Lower lobe of right lung (tissue), 2 donors: Measurements from ENCODE around the gene ISG20L2. TPM values are rescaled to one million over a fixed set of nuclear protein-coding genes. Genes with fewer than 3 reads are reported as not detected.

Experiments used
- ATAC-seq, 2 donors: fragments of 200-7000 bp; cut with Tn5 transposase; one replicate each; pipeline ENCODE4 v1.9.1; 2020 to 2022; ENCODE audit warnings: mild to moderate bottlenecking in 2 of 2, moderate library complexity in 2 of 2
- DNase-seq: peaks from one replicate; pipeline ENCODE4 v3.0.0-alpha.2; 2020
- H3K27ac ChIP-seq: fragments of 200-600 bp; one replicate; pipeline ENCODE4 v1.8.0; 2022
- H3K27me3 ChIP-seq: fragments of 200-600 bp; one replicate; pipeline ENCODE4 v1.8.0; 2022; ENCODE audit warnings: low read depth
- H3K36me3 ChIP-seq: fragments of 200-600 bp; one replicate; pipeline ENCODE4 v1.8.0; 2022; ENCODE audit warnings: mild to moderate bottlenecking
- H3K4me1 ChIP-seq: fragments of 200-600 bp; one replicate; pipeline ENCODE4 v1.8.0; 2022
- H3K4me3 ChIP-seq: fragments of 200-600 bp; one replicate; pipeline ENCODE4 v1.8.0; 2022; ENCODE audit warnings: mild to moderate bottlenecking
- H3K9me3 ChIP-seq: fragments of 200-600 bp; one replicate; pipeline ENCODE4 v1.8.0; 2022
- intact Hi-C: fragments of 100-400 bp; cut with DNase I; formaldehyde crosslinking; loops from one replicate; pipeline ENCODE4 v1.11.0; 2022
- total RNA-seq: library from RNA; stranded (reverse); fragmentation: NEBNext Ultra II Directional; extraction: Animal tissue kit (Norgen Biotek cat#: 25700); gene quantifications from one replicate; pipeline ENCODE4 v1.2.1, GENCODE V29; 2021
- TF ChIP-seq, protein P1 (sequence below): fragments of 200-600 bp; IDR thresholded peaks from one replicate; pipeline ENCODE4 v1.8.0; 2022; ENCODE audit warnings: antibody characterized with exemption, mild to moderate bottlenecking
- donor health status: DM: no; HTN: yes; CAD: no; lungs with severe emphysema.

Gene ISG20L2
- total RNA-seq, 1 donor from 2014 or later = 22.6 TPM

DNA sequence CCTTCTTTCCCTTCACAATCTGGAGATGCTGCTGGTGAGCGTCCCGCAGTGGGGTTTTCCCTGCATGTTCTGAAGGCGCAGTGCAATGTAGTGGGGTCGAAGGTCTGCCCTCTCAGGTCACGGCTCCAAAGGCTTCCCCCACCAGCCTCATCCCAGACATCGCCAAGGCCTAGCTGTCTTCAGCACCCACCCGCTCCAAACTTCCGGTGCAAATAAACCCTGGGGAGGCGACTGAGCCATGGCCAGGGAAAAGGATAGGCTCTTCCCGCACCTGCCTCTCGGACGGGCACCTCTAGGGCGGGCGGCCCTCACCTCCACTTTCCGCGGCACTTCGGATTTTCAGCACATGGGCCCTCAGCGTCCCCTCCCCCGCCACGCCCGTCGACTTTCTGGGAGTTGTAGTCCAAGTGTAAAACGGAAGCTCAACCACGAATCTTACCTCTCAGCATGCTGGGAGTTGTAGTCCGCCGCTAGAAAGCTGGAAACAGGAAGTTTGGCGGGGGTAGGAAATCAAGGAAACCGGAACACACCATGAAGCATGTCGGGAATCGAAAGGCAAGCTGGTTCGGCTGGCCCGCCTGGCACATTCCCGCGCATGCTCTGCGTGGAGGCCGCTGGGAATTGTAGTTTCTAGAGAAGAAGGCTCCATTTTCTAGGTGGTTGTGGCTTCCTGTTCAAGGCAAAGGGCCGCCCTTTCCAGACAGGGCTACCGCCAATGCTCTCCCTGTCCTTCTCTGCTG is 12.3 kb upstream of the ISG20L2 start, which contains the start of gene MRPL24:
Gene MRPL24 (minus strand): TSS at position 348 of the 740 bp plus-strand sequence. CDS start 2,384 bp downstream, outside the sequence.
- TF ChIP-seq, protein P1, sequence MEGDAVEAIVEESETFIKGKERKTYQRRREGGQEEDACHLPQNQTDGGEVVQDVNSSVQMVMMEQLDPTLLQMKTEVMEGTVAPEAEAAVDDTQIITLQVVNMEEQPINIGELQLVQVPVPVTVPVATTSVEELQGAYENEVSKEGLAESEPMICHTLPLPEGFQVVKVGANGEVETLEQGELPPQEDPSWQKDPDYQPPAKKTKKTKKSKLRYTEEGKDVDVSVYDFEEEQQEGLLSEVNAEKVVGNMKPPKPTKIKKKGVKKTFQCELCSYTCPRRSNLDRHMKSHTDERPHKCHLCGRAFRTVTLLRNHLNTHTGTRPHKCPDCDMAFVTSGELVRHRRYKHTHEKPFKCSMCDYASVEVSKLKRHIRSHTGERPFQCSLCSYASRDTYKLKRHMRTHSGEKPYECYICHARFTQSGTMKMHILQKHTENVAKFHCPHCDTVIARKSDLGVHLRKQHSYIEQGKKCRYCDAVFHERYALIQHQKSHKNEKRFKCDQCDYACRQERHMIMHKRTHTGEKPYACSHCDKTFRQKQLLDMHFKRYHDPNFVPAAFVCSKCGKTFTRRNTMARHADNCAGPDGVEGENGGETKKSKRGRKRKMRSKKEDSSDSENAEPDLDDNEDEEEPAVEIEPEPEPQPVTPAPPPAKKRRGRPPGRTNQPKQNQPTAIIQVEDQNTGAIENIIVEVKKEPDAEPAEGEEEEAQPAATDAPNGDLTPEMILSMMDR = no peak
- Histone ChIP-seq H3K4me3 (peak within 1 kb of the TSS; percentile 87), H3K27me3 (no peaks in the 10 kb centered on the region), H3K9me3 (no peaks in the 10 kb centered on the region), H3K4me1 (peaks cover 34% of the 10 kb centered on the region), H3K36me3 (peaks cover 57% of the 10 kb centered on the region), H3K27ac (peak within 1 kb of the TSS; percentile 89)
- intact Hi-C loops = no loop called here
- ATAC-seq = peak; percentile 95 to 97
- peak; percentile 97 for DNase-seq

DNA sequence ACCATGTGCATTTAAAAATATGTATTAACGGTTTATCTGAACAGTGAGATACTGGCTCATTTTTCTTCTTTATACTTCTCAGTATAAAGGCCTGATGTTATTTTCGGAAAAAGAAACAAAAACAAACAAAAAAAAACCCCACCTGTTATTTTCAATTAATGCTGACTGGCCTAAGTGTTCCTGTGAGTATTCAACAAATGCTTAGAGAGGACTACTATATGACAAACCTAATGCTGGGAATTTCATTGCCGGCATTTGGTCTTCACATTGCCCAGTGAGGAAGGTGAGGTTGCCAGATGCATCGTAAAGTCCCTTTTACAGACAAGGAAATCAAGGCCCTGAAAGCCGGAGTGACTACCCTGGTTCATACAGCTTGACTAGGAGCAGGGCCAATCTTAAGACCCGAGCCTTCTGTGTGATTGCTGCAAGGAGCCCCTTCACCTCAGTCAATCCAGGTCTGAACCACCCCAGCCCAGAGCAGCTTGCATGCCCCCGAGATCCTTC is 11.7 kb upstream of the ISG20L2 start:
- intact Hi-C loops = no loop called here
- Histone ChIP-seq H3K9me3 (no peaks in the 10 kb centered on the region), H3K36me3 (peaks cover 60% of the 10 kb centered on the region), H3K27me3 (no peaks in the 10 kb centered on the region), H3K27ac (peak overlapping the region; percentile 75), H3K4me1 (peaks cover 28% of the 10 kb centered on the region), H3K4me3 (peak overlapping the region; percentile 87)
- DNase-seq = no peak
- TF ChIP-seq, protein P1 = no peak
- peak in 1 of 2 donors; percentile 10 for ATAC-seq

DNA sequence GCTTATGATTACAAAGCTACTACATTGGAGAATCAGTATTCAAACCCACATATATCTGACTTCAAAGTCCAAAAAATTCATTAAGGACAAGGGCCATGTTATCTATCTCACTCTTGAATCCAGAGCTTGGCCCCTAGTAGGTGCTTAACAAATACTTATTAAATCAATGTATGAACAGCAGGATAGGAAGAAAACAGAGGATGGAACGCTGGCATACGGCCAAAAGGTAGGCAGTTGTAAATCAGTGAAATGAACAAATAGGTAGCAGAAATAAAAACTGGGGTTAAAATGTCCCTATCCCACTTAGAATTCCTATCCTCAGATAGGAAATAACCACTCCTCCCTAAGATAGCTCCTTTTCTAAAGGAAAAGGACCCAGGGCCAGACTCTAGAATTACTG is 10.3 kb upstream of the ISG20L2 start:
- Histone ChIP-seq H3K27ac (no peak overlapping the region), H3K4me1 (peaks cover 26% of the 10 kb centered on the region), H3K9me3 (no peaks in the 10 kb centered on the region), H3K36me3 (peaks cover 58% of the 10 kb centered on the region), H3K27me3 (no peaks in the 10 kb centered on the region), H3K4me3 (no peak overlapping the region)
- peak; percentile 6 for DNase-seq
- intact Hi-C loops = no loop called here
- no peak for ATAC-seq
- TF ChIP-seq, protein P1 = no peak

GRCh38 chr1:156738407-156738806 is 9.8 kb upstream of the ISG20L2 start:
- Histone ChIP-seq H3K27ac (no peak overlapping the region), H3K9me3 (no peaks in the 10 kb centered on the region), H3K4me3 (no peak overlapping the region), H3K36me3 (peaks cover 58% of the 10 kb centered on the region), H3K27me3 (no peaks in the 10 kb centered on the region), H3K4me1 (peaks cover 26% of the 10 kb centered on the region)
- intact Hi-C loops = no loop called here
- DNase-seq (peak; percentile 40), ATAC-seq (no peak)
- TF ChIP-seq, protein P1 = no peak

DNA sequence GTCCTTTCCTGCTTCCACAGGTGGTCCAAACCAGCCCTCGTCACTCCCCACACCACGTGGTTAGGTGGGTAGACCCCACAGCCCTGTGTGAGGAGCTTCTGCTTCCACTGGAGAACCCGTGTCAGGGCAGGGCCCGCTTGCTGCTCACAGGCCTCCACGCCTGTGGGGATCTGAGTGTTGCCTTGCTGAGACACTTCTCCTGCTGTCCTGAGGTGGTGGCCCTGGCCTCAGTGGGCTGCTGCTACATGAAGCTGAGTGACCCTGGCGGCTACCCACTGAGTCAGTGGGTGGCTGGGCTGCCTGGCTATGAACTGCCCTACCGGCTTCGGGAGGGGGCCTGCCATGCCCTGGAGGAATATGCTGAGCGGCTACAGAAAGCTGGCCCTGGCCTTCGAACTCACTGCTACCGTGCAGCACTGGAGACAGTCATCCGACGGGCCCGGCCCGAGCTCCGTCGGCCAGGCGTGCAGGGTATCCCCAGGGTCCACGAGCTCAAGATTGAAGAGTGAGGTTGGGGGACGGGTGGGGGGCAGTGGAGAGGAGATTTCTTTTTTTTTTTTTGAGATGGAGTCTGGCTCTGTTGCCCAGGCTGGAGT is 5.5 kb upstream of the ISG20L2 start:
- no peak overlapping the region for H3K27ac ChIP-seq
- no peak overlapping the region for H3K4me3 ChIP-seq
- peaks cover 59% of the 10 kb centered on the region for H3K36me3 ChIP-seq
- intact Hi-C loops = no loop called here
- TF ChIP-seq, protein P1 = no peak
- no peaks in the 10 kb centered on the region for H3K9me3 ChIP-seq
- peaks cover 9% of the 10 kb centered on the region for H3K4me1 ChIP-seq
- H3K27me3 ChIP-seq = no peaks in the 10 kb centered on the region
- ATAC-seq = no peak
- DNase-seq = no peak
